Fibroblast of lung (primary cell): ENCODE measurements around the gene DNAI2.

Source experiments
- EZH2 ChIP-seq: IDR thresholded peaks from 2 replicates; pipeline ENCODE4 v1.5.1; 2012; ENCODE audit warnings: low read length, control low read depth, mild to moderate bottlenecking; ENCODE audit errors: missing control alignments
- TF ChIP-seq, protein P1 (sequence below), 2 donors: IDR thresholded peaks in 1 of 2; conservative IDR thresholded peaks in 1 of 2; 1 replicate in 1 of 2; 2 replicates in 1 of 2; pipeline ENCODE4 v1.5.1; 2011 to 2012; ENCODE audit warnings: low read length in 2 of 2, control low read depth in 1 of 2, inconsistent platforms in 1 of 2, low read depth in 1 of 2, mild to moderate bottlenecking in 1 of 2

GRCh38 chr17:74305865-74306654 lies 32.0 kb downstream of the DNAI2 start:
- TF ChIP-seq, protein P1, sequence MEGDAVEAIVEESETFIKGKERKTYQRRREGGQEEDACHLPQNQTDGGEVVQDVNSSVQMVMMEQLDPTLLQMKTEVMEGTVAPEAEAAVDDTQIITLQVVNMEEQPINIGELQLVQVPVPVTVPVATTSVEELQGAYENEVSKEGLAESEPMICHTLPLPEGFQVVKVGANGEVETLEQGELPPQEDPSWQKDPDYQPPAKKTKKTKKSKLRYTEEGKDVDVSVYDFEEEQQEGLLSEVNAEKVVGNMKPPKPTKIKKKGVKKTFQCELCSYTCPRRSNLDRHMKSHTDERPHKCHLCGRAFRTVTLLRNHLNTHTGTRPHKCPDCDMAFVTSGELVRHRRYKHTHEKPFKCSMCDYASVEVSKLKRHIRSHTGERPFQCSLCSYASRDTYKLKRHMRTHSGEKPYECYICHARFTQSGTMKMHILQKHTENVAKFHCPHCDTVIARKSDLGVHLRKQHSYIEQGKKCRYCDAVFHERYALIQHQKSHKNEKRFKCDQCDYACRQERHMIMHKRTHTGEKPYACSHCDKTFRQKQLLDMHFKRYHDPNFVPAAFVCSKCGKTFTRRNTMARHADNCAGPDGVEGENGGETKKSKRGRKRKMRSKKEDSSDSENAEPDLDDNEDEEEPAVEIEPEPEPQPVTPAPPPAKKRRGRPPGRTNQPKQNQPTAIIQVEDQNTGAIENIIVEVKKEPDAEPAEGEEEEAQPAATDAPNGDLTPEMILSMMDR (conservative IDR thresholded peaks at IDR 0.05 in 1 of 2, IDR thresholded peaks at IDR 0.05 in 1 of 2; ENCODE audit: low read depth in 1 of 2, low read length in 2 of 2): no peak
- no peak for TF ChIP-seq EZH2
